H1 (cell line): ENCODE data around the gene ZNF672. TPM values are rescaled to one million over a fixed set of nuclear protein-coding genes. Genes with fewer than 3 reads are reported as not detected.

ENCODE experiments used
- CTCF ChIA-PET: fragments of 300-600 bp; sonication (Branson Sonifier 250); formaldehyde crosslinking; loops from one replicate; lab custom pipeline; 2021; ENCODE audit not compliant: partially characterized antibody; lab: Charles Lee
- POLR2A ChIA-PET: fragments of 300-600 bp; sonication (Branson Sonifier 250); formaldehyde crosslinking; loops from one replicate; lab custom pipeline; 2021; ENCODE audit warnings: inconsistent platforms; ENCODE audit not compliant: partially characterized antibody; lab: Charles Lee
- DNase-seq, 2 experiments: peaks; one replicate each; pipeline versions ENCODE4 v3.0.0 to v3.0.0-alpha.2; 2010 to 2022; ENCODE audit warnings: low spot score in 2 of 2, low read depth in 1 of 2, mixed read lengths in 1 of 2
- FAIRE-seq: peaks from 2 replicates; lab custom pipeline; 2011; peaks lifted over from hg19 to GRCh38; lab: Jason Lieb, UNC
- H2AFZ ChIP-seq: 2 replicates; pipeline ENCODE4 v1.8.1; 2012; ENCODE audit warnings: low read length, inconsistent platforms
- H2AK5ac ChIP-seq: 2 replicates; pipeline ENCODE4 v1.6.1; 2013; ENCODE audit warnings: low read depth, low read length
- H2BK120ac ChIP-seq: replicated peaks from 2 replicates; pipeline ENCODE3; 2013; ENCODE audit warnings: low read depth, low read length, inconsistent platforms
- H2BK12ac ChIP-seq: 2 replicates; pipeline ENCODE4 v1.6.1; 2013; ENCODE audit warnings: low read depth, low read length
- H2BK15ac ChIP-seq: 2 replicates; pipeline ENCODE4 v1.6.1; 2013; ENCODE audit warnings: low read length
- H2BK20ac ChIP-seq: 2 replicates; pipeline ENCODE4 v1.6.1; 2013; ENCODE audit warnings: low read length
- H2BK5ac ChIP-seq: 2 replicates; pipeline ENCODE4 v1.6.1; 2013; ENCODE audit warnings: low read depth, low read length
- H3K14ac ChIP-seq: 2 replicates; pipeline ENCODE4 v1.6.1; 2013; ENCODE audit warnings: inconsistent platforms; ENCODE audit not compliant: insufficient read length
- H3K18ac ChIP-seq: 2 replicates; pipeline ENCODE4 v1.6.1; 2013; ENCODE audit warnings: low read length; ENCODE audit errors: extremely low read depth
- H3K23ac ChIP-seq: 2 replicates; pipeline ENCODE4 v1.6.1; 2013; ENCODE audit warnings: inconsistent platforms; ENCODE audit not compliant: insufficient read length
- H3K23me2 ChIP-seq: 2 replicates; pipeline ENCODE4 v1.6.1; 2013; ENCODE audit warnings: low read depth, low read length
- H3K27ac ChIP-seq: 2 replicates; pipeline ENCODE4 v1.6.1; 2011; ENCODE audit warnings: low read depth, low read length, inconsistent platforms
- H3K27me3 ChIP-seq, 4 experiments: replicated peaks in 1 of 4; 1 replicate in 1 of 4; 2 replicates in 3 of 4; pipeline versions ENCODE4 v1.6.1 to v1.8.1; 2011 to 2013; ENCODE audit warnings: low read length in 3 of 4, mild to moderate bottlenecking in 3 of 4, inconsistent platforms in 2 of 4, mixed read lengths in 2 of 4, moderate library complexity in 1 of 4; ENCODE audit not compliant: control insufficient read depth in 3 of 4, insufficient read depth in 3 of 4; ENCODE audit errors: extremely low read depth in 1 of 4
- H3K36me3 ChIP-seq, 4 experiments: 2 replicates each; pipeline versions ENCODE4 v1.6.1 to v1.8.1; 2011 to 2013; ENCODE audit warnings: mild to moderate bottlenecking in 4 of 4, low read length in 3 of 4, moderate library complexity in 2 of 4, control low read depth in 1 of 4, inconsistent platforms in 1 of 4; ENCODE audit not compliant: insufficient read depth in 4 of 4, control insufficient read depth in 2 of 4
- H3K4ac ChIP-seq: replicated peaks from 2 replicates; pipeline ENCODE3; 2013; ENCODE audit warnings: low read length, low read depth, mixed read lengths, inconsistent platforms; ENCODE audit not compliant: insufficient read length
- H3K4me1 ChIP-seq, 4 experiments: replicated peaks in 1 of 4; 1 replicate in 1 of 4; 2 replicates in 3 of 4; pipeline versions ENCODE4 v1.6.1 to v1.8.1; 2011 to 2013; ENCODE audit warnings: low read length in 3 of 4, inconsistent platforms in 2 of 4, mixed read lengths in 1 of 4; ENCODE audit not compliant: insufficient read depth in 4 of 4, control insufficient read depth in 3 of 4
- H3K4me2 ChIP-seq, 2 experiments: 2 replicates each; pipeline versions ENCODE4 v1.6.1 to v1.8.1; 2011 to 2013; ENCODE audit warnings: low read depth in 2 of 2, low read length in 2 of 2, control low read depth in 1 of 2, inconsistent platforms in 1 of 2, mild to moderate bottlenecking in 1 of 2; ENCODE audit not compliant: insufficient read depth in 1 of 2
- H3K4me3 ChIP-seq, 4 experiments: fragments of 200-600, 300-600 bp in 1 of 4; sonication (generic), shearing (Covaris generic), sonication (Bioruptor Twin) in 1 of 4; 2 replicates each; pipeline versions ENCODE4 v1.5.1 to v1.8.1; 2011 to 2016; ENCODE audit warnings: low read length in 4 of 4, low read depth in 3 of 4, control low read depth in 2 of 4, inconsistent platforms in 2 of 4, mild to moderate bottlenecking in 2 of 4, mixed read lengths in 1 of 4, moderate library complexity in 1 of 4; ENCODE audit not compliant: insufficient read depth in 2 of 4; ENCODE audit errors: extremely low read depth in 1 of 4
- H3K56ac ChIP-seq: replicated peaks from 2 replicates; pipeline ENCODE3; 2013; ENCODE audit warnings: low read depth, mild to moderate bottlenecking, mixed read lengths, low read length, inconsistent platforms; ENCODE audit not compliant: insufficient read length
- H3K79me1 ChIP-seq: 2 replicates; pipeline ENCODE4 v1.6.1; 2013; ENCODE audit warnings: low read depth, low read length, control low read depth
- H3K79me2 ChIP-seq, 2 experiments: 2 replicates each; pipeline versions ENCODE4 v1.6.1 to v1.8.1; 2012 to 2013; ENCODE audit warnings: low read length in 2 of 2, mild to moderate bottlenecking in 2 of 2, inconsistent platforms in 1 of 2; ENCODE audit not compliant: insufficient read depth in 2 of 2, control insufficient read depth in 1 of 2
- H3K9ac ChIP-seq, 4 experiments: replicated peaks in 1 of 4; 1 replicate in 1 of 4; 2 replicates in 3 of 4; pipeline versions ENCODE4 v1.6.1 to v1.8.1; 2011 to 2013; ENCODE audit warnings: low read depth in 3 of 4, low read length in 3 of 4, control low read depth in 2 of 4, mild to moderate bottlenecking in 2 of 4, moderate library complexity in 2 of 4, inconsistent platforms in 1 of 4; ENCODE audit errors: extremely low read depth in 1 of 4
- H3K9me3 ChIP-seq, 2 experiments: 2 replicates each; pipeline versions ENCODE4 v1.6.1 to v1.8.1; 2012 to 2013; ENCODE audit warnings: mild to moderate bottlenecking in 2 of 2, moderate library complexity in 2 of 2, control low read depth in 1 of 2, inconsistent platforms in 1 of 2, low read depth in 1 of 2, low read length in 1 of 2, mixed read lengths in 1 of 2; ENCODE audit not compliant: insufficient read depth in 2 of 2
- H4K20me1 ChIP-seq, 2 experiments: replicated peaks in 1 of 2; 2 replicates each; pipeline versions ENCODE3 to v1.8.1; 2011 to 2013; ENCODE audit warnings: inconsistent platforms in 2 of 2, low read length in 2 of 2, mild to moderate bottlenecking in 1 of 2; ENCODE audit not compliant: insufficient read depth in 2 of 2, control insufficient read depth in 1 of 2
- H4K5ac ChIP-seq: 2 replicates; pipeline ENCODE4 v1.6.1; 2013; ENCODE audit warnings: low read length, low read depth, mixed read lengths, inconsistent platforms; ENCODE audit not compliant: insufficient read length
- H4K8ac ChIP-seq: 2 replicates; pipeline ENCODE4 v1.8.0; 2013; ENCODE audit warnings: mild to moderate bottlenecking, moderate library complexity, low read length, inconsistent platforms; ENCODE audit not compliant: insufficient read depth; ENCODE audit errors: extremely low read depth
- H4K91ac ChIP-seq: replicated peaks from 2 replicates; pipeline ENCODE3; 2013; ENCODE audit warnings: low read length, mixed read lengths, inconsistent platforms; ENCODE audit not compliant: insufficient read length
- ASH2L ChIP-seq: fragments of 200-600, 300-600 bp; sonication (generic); IDR thresholded peaks from one replicate; pipeline ENCODE4 v1.7.1; 2017; ENCODE audit warnings: low read length
- ATF3 ChIP-seq: IDR thresholded peaks from 2 replicates; pipeline ENCODE4 v1.6.1; 2011; ENCODE audit warnings: low read depth, mild to moderate bottlenecking, low read length; ENCODE audit not compliant: insufficient read depth
- BRCA1 ChIP-seq: IDR thresholded peaks from 2 replicates; pipeline ENCODE4 v1.6.1; 2012; ENCODE audit warnings: low read depth, low read length, improper control_type of control experiment
- EZH2 ChIP-seq: fragments of 200-600 bp; sonication (generic); IDR thresholded peaks from 2 replicates; pipeline ENCODE4 v1.7.1; 2012; ENCODE audit warnings: low read depth, mild to moderate bottlenecking, moderate library complexity, low read length, inconsistent platforms; ENCODE audit not compliant: severe bottlenecking
- JUN ChIP-seq: IDR thresholded peaks from 2 replicates; pipeline ENCODE4 v1.6.1; 2011; ENCODE audit warnings: low read depth, mild to moderate bottlenecking, improper control_type of control experiment, low read length
- POU5F1 ChIP-seq: IDR thresholded peaks from 2 replicates; pipeline ENCODE4 v1.6.1; 2011; ENCODE audit warnings: low read depth, mild to moderate bottlenecking, low read length, moderate library complexity
- RBBP5 ChIP-seq: IDR thresholded peaks from 2 replicates; pipeline ENCODE4 v1.7.1; 2012; ENCODE audit warnings: low read depth, mild to moderate bottlenecking, inconsistent platforms, low read length, moderate library complexity, borderline replicate concordance
- SP2 ChIP-seq: IDR thresholded peaks from 2 replicates; pipeline ENCODE4 v1.6.1; 2012; ENCODE audit warnings: mild to moderate bottlenecking, low read length, inconsistent platforms
- TBP ChIP-seq: IDR thresholded peaks from 2 replicates; pipeline ENCODE4 v1.6.1; 2011; ENCODE audit warnings: low read depth, low read length, improper control_type of control experiment
- WGBS, 2 experiments: shearing (Covaris generic) in 1 of 2; methylation state at CpG; one replicate each; pipeline versions ENCODE4 v1.1.6 to v1.1.7; 2013 to 2015; ENCODE audit warnings: low lambda C conversion rate in 2 of 2, mixed read lengths in 2 of 2, inconsistent platforms in 1 of 2, low coverage in 1 of 2, missing lambda C conversion rate in 1 of 2; ENCODE audit not compliant: insufficient replicate concordance in 2 of 2, insufficient coverage in 1 of 2, insufficient read length in 1 of 2; ENCODE audit errors: extremely low coverage in 1 of 2, missing lambda C conversion rate in 1 of 2; 5-methylcytosine and 5-hydroxymethylcytosine counted together
- polyA plus RNA-seq, 7 experiments: library from polyadenylated mRNA; depleted of rRNA in 3 of 7; stranded (reverse) in 5 of 7; unstranded in 2 of 7; fragments of >200 nt in 5 of 7; fragments of 200-250 nt in 2 of 7; gene quantifications; 1 replicate in 5 of 7; 2 replicates in 1 of 7; 4 replicates in 1 of 7; pipeline versions ENCODE4 v1.2.1 to v1.2.3, GENCODE V29; 2011 to 2013; ENCODE audit warnings: missing spikeins in 2 of 7, mixed read lengths in 2 of 7
- total RNA-seq: library from RNA; stranded (reverse); fragmentation: NEBNext Ultra II Directional; extraction: Animal tissue kit (Norgen Biotek cat#: 25700); gene quantifications from 2 replicates; pipeline ENCODE4 v1.2.1, GENCODE V29; 2021

Gene ZNF672
- total and polyA plus RNA-seq, 2 of the 8 experiments (the other 6 are each of a cell fraction or from before 2014, with no cell fraction given) = 30.7 to 40.4 TPM

GRCh38 chr1:248885646-248886045, 47.6 kb downstream of the ZNF672 start:
- CTCF ChIA-PET = interaction anchor here (1.1 to 4.3 kb wide), 6 partner anchors 12 to 26 kb away, joined by 3 to 29 read pairs (median 4); partner anchors contain the start of gene PGBD2
- H3K79me2 ChIP-seq = no peaks in the 10 kb centered on the region

More at GRCh38 chr1:248885646-248886045, 47.6 kb downstream of the ZNF672 start:
- no peak overlapping the region for H3K27ac ChIP-seq
- no peaks in the 10 kb centered on the region for H3K9me3 ChIP-seq
- no peak overlapping the region for H3K14ac ChIP-seq
- WGBS, 2 experiments = 84% methylated on average over 1 of the region's 1 CpG; no CpG with 5 or more reads in 1 of the 2 experiments
- H4K91ac ChIP-seq = no peak overlapping the region
- FAIRE-seq (peak; percentile 24), DNase-seq (no peak)
- H4K8ac ChIP-seq = no peak overlapping the region
- H2AK5ac ChIP-seq = no peak overlapping the region
- no peak overlapping the region for H3K56ac ChIP-seq
- peaks cover 0 to under 1% of the 10 kb centered on the region in 2 experiments for H4K20me1 ChIP-seq
- H3K36me3 ChIP-seq = no peaks in the 10 kb centered on the region
- H3K4me3 ChIP-seq = no peak overlapping the region
- TF ChIP-seq ASH2L = no peak
- TF ChIP-seq SP2 = no peak
- no peak for TF ChIP-seq POU5F1
- no peak for TF ChIP-seq RBBP5
- TF ChIP-seq EZH2 = no peak
- no peak for TF ChIP-seq ATF3
- no peak for TF ChIP-seq TBP
- TF ChIP-seq BRCA1 = no peak
- no peak for TF ChIP-seq JUN
- no peak overlapping the region for H2BK12ac ChIP-seq
- no peak overlapping the region for H3K4me2 ChIP-seq
- H3K79me1 ChIP-seq = no peaks in the 10 kb centered on the region
- peaks cover 4% of the 10 kb centered on the region; the same call in 1 of the 2 replicates for H3K23me2 ChIP-seq
- H3K4ac ChIP-seq = no peak overlapping the region
- H2BK15ac ChIP-seq = no peak overlapping the region
- no peak overlapping the region for H3K18ac ChIP-seq
- no peak overlapping the region for H3K9ac ChIP-seq
- POLR2A ChIA-PET = interaction anchor here (1.0 to 1.3 kb wide), 2 partner anchors 12 to 27 kb away, joined by 5 to 6 read pairs; no protein-coding TSS in a partner anchor
- no peak overlapping the region for H2BK5ac ChIP-seq
- H3K4me1 ChIP-seq = peaks cover 0 to 2% (median 0%) of the 10 kb centered on the region in 4 experiments; a peak in 1 of 7 replicates
- no peak overlapping the region for H2BK120ac ChIP-seq
- no peak overlapping the region for H2AFZ ChIP-seq
- H3K27me3 ChIP-seq = no peaks in the 10 kb centered on the region
- no peak overlapping the region for H3K23ac ChIP-seq
- H4K5ac ChIP-seq = no peak overlapping the region
- H2BK20ac ChIP-seq = no peak overlapping the region
